ENCODE data around the gene ABCA9. TPM values are rescaled to one million over a fixed set of nuclear protein-coding genes. Genes with fewer than 3 reads are reported as not detected.
"Not testable (repeated sequence)": the region's sequence is repeated elsewhere in the genome, so short reads cannot be mapped to it uniquely, and the experiment has no call there.

ABCA9 gene
- total RNA-seq, 1 donor from 2014 or later = 0.16 TPM

- TF ChIP-seq EZH2 (IDR thresholded peaks at IDR 0.05; ENCODE audit: insufficient read depth, low read length) (no peak), CTCF (IDR thresholded peaks at IDR 0.05; ENCODE audit: insufficient read depth, low read depth, low read length) (no peak)
- Histone ChIP-seq H3K27me3 (ENCODE audit: insufficient read depth, low read length) (no peaks in the 10 kb centered on the region), H2AFZ (ENCODE audit: low read depth, low read length) (no peak overlapping the region), H3K27ac (ENCODE audit: low read depth, low read length) (no peak overlapping the region), H3K9ac (ENCODE audit: low read length) (no peak overlapping the region), H3K4me2 (ENCODE audit: low read length) (peak overlapping the region; percentile 41), H4K20me1 (ENCODE audit: insufficient read depth, low read length) (no peaks in the 10 kb centered on the region), H3K4me3 (ENCODE audit: insufficient read depth, low read depth, low read length) (no peak overlapping the region), H3K9me3 (ENCODE audit: insufficient read depth, low read depth, low read length) (no peaks in the 10 kb centered on the region), H3K4me1 (ENCODE audit: insufficient read depth, low read length) (no peaks in the 10 kb centered on the region), H3K36me3 (ENCODE audit: insufficient read depth, low read length) (no peaks in the 10 kb centered on the region), H3K79me2 (ENCODE audit: insufficient read depth, low read length) (no peaks in the 10 kb centered on the region)
- Mint-ChIP-seq H3K36me3 (ENCODE audit: low read depth, unreplicated experiment) (no peaks in the 10 kb centered on the region), H3K27me3 (ENCODE audit: low read depth, unreplicated experiment) (no peaks in the 10 kb centered on the region), H3K27ac (ENCODE audit: unreplicated experiment) (no peak overlapping the region), H3K4me3 (ENCODE audit: unreplicated experiment) (no peak overlapping the region), H3K9me3 (ENCODE audit: unreplicated experiment) (peaks cover 2% of the 10 kb centered on the region), H3K4me1 (ENCODE audit: low read depth, unreplicated experiment) (peaks cover 4% of the 10 kb centered on the region)
- FAIRE-seq (no peak), DNase-seq (ENCODE audit: low read depth) (no peak)
Measured at GRCh38 chr17:68954146-68954896, 106.4 kb downstream of the ABCA9 start.

GRCh38 chr17:68953340-68953997, 107.3 kb downstream of the ABCA9 start:
- Histone ChIP-seq H3K9me3 (ENCODE audit: insufficient read depth, low read depth, low read length) (no peaks in the 10 kb centered on the region), H3K4me1 (ENCODE audit: insufficient read depth, low read length) (no peaks in the 10 kb centered on the region), H2AFZ (ENCODE audit: low read depth, low read length) (no peak overlapping the region), H3K4me3 (ENCODE audit: insufficient read depth, low read depth, low read length) (no peak overlapping the region), H3K27me3 (ENCODE audit: insufficient read depth, low read length) (no peaks in the 10 kb centered on the region), H3K27ac (ENCODE audit: low read depth, low read length) (no peak overlapping the region), H3K79me2 (ENCODE audit: insufficient read depth, low read length) (no peaks in the 10 kb centered on the region), H3K9ac (ENCODE audit: low read length) (no peak overlapping the region), H4K20me1 (ENCODE audit: insufficient read depth, low read length) (no peaks in the 10 kb centered on the region), H3K4me2 (ENCODE audit: low read length) (no peak overlapping the region), H3K36me3 (ENCODE audit: insufficient read depth, low read length) (no peaks in the 10 kb centered on the region)
- no peak overlapping the region for H3K4me3 Mint-ChIP-seq (ENCODE audit: unreplicated experiment)
- DNase-seq (ENCODE audit: low read depth) (no peak), FAIRE-seq (no peak)
- H3K27me3 Mint-ChIP-seq (ENCODE audit: low read depth, unreplicated experiment) = no peaks in the 10 kb centered on the region
- H3K9me3 Mint-ChIP-seq (ENCODE audit: unreplicated experiment) = no peaks in the 10 kb centered on the region
- no peaks in the 10 kb centered on the region for H3K36me3 Mint-ChIP-seq (ENCODE audit: low read depth, unreplicated experiment)
- TF ChIP-seq CTCF (IDR thresholded peaks at IDR 0.05; ENCODE audit: insufficient read depth, low read depth, low read length) = no peak
- no peak for TF ChIP-seq EZH2 (IDR thresholded peaks at IDR 0.05; ENCODE audit: insufficient read depth, low read length)
- H3K4me1 Mint-ChIP-seq (ENCODE audit: low read depth, unreplicated experiment) = peaks cover 4% of the 10 kb centered on the region
- H3K27ac Mint-ChIP-seq (ENCODE audit: unreplicated experiment) = no peak overlapping the region

DNA sequence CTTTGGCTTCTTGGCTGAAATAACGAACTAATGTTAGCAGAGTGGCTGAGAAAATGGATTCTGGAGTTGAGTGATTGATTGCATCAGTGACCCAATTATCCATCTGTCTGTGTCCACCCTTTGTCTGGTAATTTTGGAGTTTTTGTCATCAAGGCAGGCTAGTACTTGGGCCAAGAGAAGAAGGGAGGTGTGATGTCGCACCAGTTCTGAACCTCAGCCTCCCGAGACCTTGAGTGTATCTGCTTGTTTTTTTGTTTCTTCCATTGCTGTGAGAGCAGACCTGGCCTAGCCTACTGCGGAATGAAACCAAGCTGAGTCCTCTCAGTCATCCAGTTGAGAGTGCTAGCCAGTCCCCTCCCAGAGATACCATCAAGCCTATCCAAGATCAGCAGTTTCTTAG, 110.0 kb downstream of the ABCA9 start:
- no peaks in the 10 kb centered on the region for H3K4me1 ChIP-seq (ENCODE audit: insufficient read depth, low read length)
- FAIRE-seq (no peak), DNase-seq (ENCODE audit: low read depth) (no peak)
- H2AFZ ChIP-seq (ENCODE audit: low read depth, low read length) = no peak overlapping the region
- H3K27ac ChIP-seq (ENCODE audit: low read depth, low read length) = no peak overlapping the region
- no peaks in the 10 kb centered on the region for H3K79me2 ChIP-seq (ENCODE audit: insufficient read depth, low read length)
- TF ChIP-seq CTCF (IDR thresholded peaks at IDR 0.05; ENCODE audit: insufficient read depth, low read depth, low read length) (no peak), EZH2 (IDR thresholded peaks at IDR 0.05; ENCODE audit: insufficient read depth, low read length) (no peak)
- H3K27me3 Mint-ChIP-seq (ENCODE audit: low read depth, unreplicated experiment) = no peaks in the 10 kb centered on the region
- no peaks in the 10 kb centered on the region for H3K9me3 Mint-ChIP-seq (ENCODE audit: unreplicated experiment)
- H3K36me3 Mint-ChIP-seq (ENCODE audit: low read depth, unreplicated experiment) = no peaks in the 10 kb centered on the region
- no peaks in the 10 kb centered on the region for H3K27me3 ChIP-seq (ENCODE audit: insufficient read depth, low read length)
- H3K4me1 Mint-ChIP-seq (ENCODE audit: low read depth, unreplicated experiment) = peaks cover 4% of the 10 kb centered on the region
- H3K4me3 ChIP-seq (ENCODE audit: insufficient read depth, low read depth, low read length) = no peak overlapping the region
- no peak overlapping the region for H3K4me2 ChIP-seq (ENCODE audit: low read length)
- no peaks in the 10 kb centered on the region for H3K36me3 ChIP-seq (ENCODE audit: insufficient read depth, low read length)
- no peaks in the 10 kb centered on the region for H3K9me3 ChIP-seq (ENCODE audit: insufficient read depth, low read depth, low read length)
- H3K9ac ChIP-seq (ENCODE audit: low read length) = no peak overlapping the region
- H4K20me1 ChIP-seq (ENCODE audit: insufficient read depth, low read length) = no peaks in the 10 kb centered on the region
- no peak overlapping the region for H3K4me3 Mint-ChIP-seq (ENCODE audit: unreplicated experiment)
- H3K27ac Mint-ChIP-seq (ENCODE audit: unreplicated experiment) = no peak overlapping the region

GRCh38 chr17:68947868-68948267, 112.9 kb downstream of the ABCA9 start:
- H3K27me3 ChIP-seq (ENCODE audit: insufficient read depth, low read length); DNase-seq (ENCODE audit: low read depth); H3K9me3 Mint-ChIP-seq (ENCODE audit: unreplicated experiment); H3K36me3 Mint-ChIP-seq (ENCODE audit: low read depth, unreplicated experiment); H3K27me3 Mint-ChIP-seq (ENCODE audit: low read depth, unreplicated experiment); H3K4me2 ChIP-seq (ENCODE audit: low read length); H3K4me3 Mint-ChIP-seq (ENCODE audit: unreplicated experiment); H3K79me2 ChIP-seq (ENCODE audit: insufficient read depth, low read length); FAIRE-seq; H3K9me3 ChIP-seq (ENCODE audit: insufficient read depth, low read depth, low read length); H3K4me3 ChIP-seq (ENCODE audit: insufficient read depth, low read depth, low read length); H3K36me3 ChIP-seq (ENCODE audit: insufficient read depth, low read length); H3K27ac Mint-ChIP-seq (ENCODE audit: unreplicated experiment); H4K20me1 ChIP-seq (ENCODE audit: insufficient read depth, low read length); H3K4me1 ChIP-seq (ENCODE audit: insufficient read depth, low read length); H3K4me1 Mint-ChIP-seq (ENCODE audit: low read depth, unreplicated experiment); H2AFZ ChIP-seq (ENCODE audit: low read depth, low read length); H3K27ac ChIP-seq (ENCODE audit: low read depth, low read length); H3K9ac ChIP-seq (ENCODE audit: low read length): not testable (repeated sequence)
